GM12865 (cell line): Measurements from ENCODE around the gene FRYL.

Experiments
- DNase-seq: peaks from one replicate; pipeline ENCODE4 v3.0.0; 2010; ENCODE audit warnings: low read depth
- H3K4me3 ChIP-seq: 2 replicates; pipeline ENCODE4 v1.5.1; 2011; ENCODE audit warnings: mild to moderate bottlenecking, low read depth, low read length, control low read depth
- CTCF ChIP-seq: IDR thresholded peaks from 2 replicates; pipeline ENCODE4 v1.5.1; 2011; ENCODE audit warnings: low read length, control low read depth, low read depth, inconsistent platforms; ENCODE audit not compliant: insufficient read depth; ENCODE audit errors: missing control alignments

The FRYL gene

DNA sequence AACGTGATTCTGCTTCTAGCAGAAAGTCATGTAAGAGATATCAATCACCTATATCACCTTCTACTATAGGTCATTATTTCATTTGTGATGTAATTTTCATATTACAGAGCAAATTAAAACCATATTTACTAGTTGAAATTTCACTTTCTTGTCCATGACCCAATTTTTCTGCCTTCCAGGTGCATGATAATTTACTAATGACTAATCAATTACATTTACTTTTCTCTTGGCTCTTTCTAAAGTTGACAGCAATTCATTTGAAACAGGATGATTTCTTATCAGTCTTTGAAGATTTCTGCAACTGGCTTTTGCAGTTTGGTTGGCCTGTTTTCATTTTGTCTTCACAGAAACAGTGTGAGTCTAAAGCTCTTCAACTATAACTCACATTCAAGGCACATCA is 208.6 kb downstream of the FRYL start:
- DNase-seq, result no peak
- no peak overlapping the region for H3K4me3 ChIP-seq
- TF ChIP-seq CTCF, result no peak

DNA sequence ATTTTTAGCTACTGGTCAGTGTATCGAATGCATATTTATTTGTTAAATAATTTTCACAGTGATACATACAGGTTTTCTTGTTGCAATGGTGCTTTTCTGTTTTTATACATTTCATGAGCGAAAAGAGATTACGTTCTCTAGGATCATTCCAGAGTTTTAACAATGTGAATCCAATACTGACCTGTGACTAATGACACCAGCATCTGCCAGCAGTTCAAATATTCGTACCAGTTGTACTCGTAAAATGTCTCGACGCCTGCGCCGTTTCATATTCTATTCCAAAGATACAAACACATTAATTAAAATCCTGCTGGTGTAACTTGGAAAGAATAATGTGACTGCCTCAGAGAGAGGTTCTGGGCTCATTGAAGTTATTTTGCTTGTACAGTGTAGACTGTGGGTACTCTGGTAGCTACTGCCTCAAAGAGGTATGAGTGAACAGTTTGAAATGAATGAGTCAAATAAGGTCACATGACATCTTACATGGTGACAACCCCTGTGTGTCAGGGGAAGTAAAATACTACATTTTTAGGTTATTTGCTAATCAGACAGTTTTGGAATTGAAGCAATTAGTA is 209.3 kb downstream of the FRYL start:
- no peak for DNase-seq
- no peak for TF ChIP-seq CTCF

DNA sequence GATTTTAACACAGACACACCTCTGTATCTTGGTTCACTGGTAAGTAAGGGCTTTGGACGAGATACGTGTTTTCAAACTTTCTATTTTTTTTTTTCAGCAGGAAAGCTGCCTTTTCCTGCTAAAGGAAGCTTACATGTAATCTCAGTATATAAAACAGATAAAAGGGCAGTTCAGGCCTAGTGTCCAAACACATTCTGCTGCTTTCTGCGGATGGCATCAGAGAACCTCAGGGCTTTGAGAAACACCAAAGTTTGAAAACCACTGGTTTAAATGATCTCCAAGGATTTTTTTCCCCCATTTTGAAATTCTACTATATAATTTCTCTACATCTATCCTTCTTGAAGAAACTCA is 214.1 kb downstream of the FRYL start:
- DNase-seq, result no peak
- H3K4me3 ChIP-seq, result no peak overlapping the region

More for the DNA sequence above, 209.3 kb downstream of the FRYL start:
- H3K4me3 ChIP-seq, result no peak overlapping the region

DNA sequence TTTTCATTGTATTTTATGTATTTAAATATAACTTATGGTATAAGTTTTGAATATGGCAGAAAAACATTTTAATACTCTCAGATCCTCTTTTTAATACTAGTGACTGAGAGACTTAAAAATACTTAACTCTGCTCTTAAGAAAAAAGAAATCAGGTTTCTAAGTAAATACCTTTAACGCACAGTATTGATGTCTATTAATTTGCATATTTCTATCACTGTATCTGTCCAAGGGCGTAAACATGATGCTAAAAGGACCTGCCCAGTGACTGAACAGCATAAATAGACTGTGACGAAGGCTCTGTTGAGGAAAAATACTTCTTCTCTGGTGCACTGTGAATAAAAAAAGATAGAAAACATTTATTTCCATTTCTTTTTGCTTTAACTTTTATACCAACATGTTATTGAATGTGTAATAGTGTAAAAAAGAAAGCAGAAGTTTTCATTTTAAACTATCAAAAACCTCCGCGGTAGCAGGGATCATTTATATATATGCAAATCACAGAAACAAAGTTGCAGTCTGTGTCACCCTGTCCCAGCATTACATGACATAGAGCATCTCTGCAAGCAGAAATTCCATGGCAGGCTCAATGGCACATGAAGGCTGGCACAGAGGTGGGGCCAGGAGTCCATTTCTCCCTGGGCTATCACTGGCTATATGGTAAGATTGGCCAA is 214.6 kb downstream of the FRYL start:
- no peak for DNase-seq
- no peak for TF ChIP-seq CTCF
- H3K4me3 ChIP-seq, result no peak overlapping the region

More for the DNA sequence above, 214.1 kb downstream of the FRYL start:
- no peak for TF ChIP-seq CTCF

DNA sequence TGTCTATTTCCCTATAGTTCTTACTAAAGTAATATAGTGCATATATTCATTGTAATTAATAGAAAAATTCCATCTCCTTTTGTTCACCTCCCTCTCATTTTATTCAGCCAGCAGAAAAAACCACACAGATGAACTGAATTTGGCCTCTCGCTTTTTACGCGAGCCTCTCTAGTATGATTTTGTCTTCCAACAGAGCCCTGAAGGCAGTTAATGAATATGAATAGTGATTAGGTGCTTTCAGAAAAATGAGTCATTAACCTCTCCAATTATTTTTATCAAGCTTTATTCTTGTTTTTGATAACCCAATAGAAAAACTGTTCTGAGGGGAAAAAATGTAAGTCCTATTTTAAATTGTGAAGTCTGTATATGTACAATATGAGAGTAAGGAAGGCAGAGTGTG is 215.9 kb downstream of the FRYL start:
- no peak for TF ChIP-seq CTCF
- no peak overlapping the region for H3K4me3 ChIP-seq
- no peak for DNase-seq

DNA sequence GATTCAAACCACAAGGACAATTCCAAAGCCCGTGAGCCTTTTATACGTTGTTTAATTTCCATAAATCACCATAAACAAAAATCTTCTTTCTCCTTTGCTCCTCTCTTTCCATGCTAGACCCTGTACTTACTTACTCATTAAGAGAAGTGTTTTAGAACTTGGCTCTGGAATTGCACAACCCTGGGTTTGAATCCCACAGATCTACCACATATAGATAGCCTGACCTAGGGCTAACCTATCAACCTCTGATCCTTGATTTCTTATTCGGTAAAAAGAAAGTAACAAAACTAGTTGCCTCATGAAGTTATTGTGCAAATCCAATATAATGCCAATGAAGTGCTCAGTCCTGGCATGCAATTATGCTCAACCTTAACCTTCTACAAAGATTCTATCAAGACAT is 221.3 kb downstream of the FRYL start:
- no peak overlapping the region for H3K4me3 ChIP-seq
- TF ChIP-seq CTCF, result no peak
- DNase-seq, result no peak

DNA sequence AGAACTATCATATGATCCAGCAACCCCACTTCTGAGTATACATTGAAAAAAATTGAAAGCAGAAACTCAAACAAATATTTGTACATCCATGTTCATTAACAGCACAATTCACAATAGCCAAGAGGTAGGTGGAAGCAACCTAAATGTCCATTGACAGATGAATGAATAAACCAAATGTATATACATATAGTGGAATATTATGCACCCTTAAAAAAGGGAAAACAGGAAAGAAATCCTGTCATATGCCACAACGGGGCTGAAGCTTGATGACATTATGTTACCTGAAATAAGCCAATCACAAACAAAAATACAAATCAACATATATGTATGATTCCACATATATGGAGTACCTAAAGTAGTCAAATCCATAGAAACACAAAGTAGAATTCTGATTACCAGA is 222.1 kb downstream of the FRYL start:
- no peak for TF ChIP-seq CTCF
- no peak for DNase-seq
- H3K4me3 ChIP-seq, result no peak overlapping the region
